Measurements from ENCODE around the gene USP16.
A peak's percentile ranks its signal among the peaks of the same experiment; 100 is the strongest.
"Not testable (repeated sequence)": the region's sequence is repeated elsewhere in the genome, so short reads cannot be mapped to it uniquely, and the experiment has no call there.

USP16 gene

GRCh38 chr21:29024474-29025327 is at the start of gene USP16:
Gene USP16, plus strand, starts transcription at chr21:29024668. Its CDS starts 3,246 bp downstream, at chr21:29027914.
- peak; percentile 93 to 100 (median 99) for DNase-seq

- no peak for DNase-seq
Measured at GRCh38 chr21:28975397-28975796, 49.1 kb upstream of the USP16 start.

- DNase-seq, result no peak
Measured at GRCh38 chr21:28979092-28979491, 45.4 kb upstream of the USP16 start.

GRCh38 chr21:28982637-28983036 is 41.8 kb upstream of the USP16 start:
- no peak for DNase-seq

GRCh38 chr21:28986677-28987076 is 37.8 kb upstream of the USP16 start:
- DNase-seq, result no peak

GRCh38 chr21:28988146-28988545 is 36.3 kb upstream of the USP16 start:
- not testable (repeated sequence) for DNase-seq

- DNase-seq, result no peak
Measured at GRCh38 chr21:28991861-28992525, 32.5 kb upstream of the USP16 start.

- peak; percentile 91 to 99 (median 98) for DNase-seq
Measured at GRCh38 chr21:28992526-28993292, 31.8 kb upstream of the USP16 start, which contains the start of gene LTN1. Gene LTN1, minus strand, starts transcription at chr21:28992877. Its CDS starts 72 bp downstream, at chr21:28992805.

GRCh38 chr21:28993293-28993629 is 31.2 kb upstream of the USP16 start:
- peak in 1 of 14 donors; percentile 33 for DNase-seq

- DNase-seq, result peak; percentile 59 to 95 (median 93)
Measured at GRCh38 chr21:29002442-29003144, 21.9 kb upstream of the USP16 start.

GRCh38 chr21:29005696-29006095 is 18.8 kb upstream of the USP16 start:
- no peak for DNase-seq

GRCh38 chr21:29007135-29007534 is 17.3 kb upstream of the USP16 start:
- no peak for DNase-seq

- no peak for DNase-seq
Measured at GRCh38 chr21:29007810-29008209, 16.7 kb upstream of the USP16 start.

- no peak for DNase-seq
Measured at GRCh38 chr21:29008367-29008766, 16.1 kb upstream of the USP16 start.

GRCh38 chr21:29011236-29011635 is 13.2 kb upstream of the USP16 start:
- not testable (repeated sequence) for DNase-seq

- no peak for DNase-seq
Measured at GRCh38 chr21:29017639-29018237, 6.7 kb upstream of the USP16 start.

GRCh38 chr21:29018540-29018939 is 5.9 kb upstream of the USP16 start:
- peak in 1 of 14 donors; percentile 18 for DNase-seq

GRCh38 chr21:29022166-29022565 is 2.3 kb upstream of the USP16 start:
- no peak for DNase-seq

GRCh38 chr21:29025328-29025713 is 853 bp downstream of the USP16 start:
- no peak for DNase-seq

- DNase-seq, result no peak
Measured at GRCh38 chr21:29029524-29029923, 5.1 kb downstream of the USP16 start.

GRCh38 chr21:29030909-29031308 is 6.4 kb downstream of the USP16 start:
- DNase-seq, result no peak

- DNase-seq, result no peak
Measured at GRCh38 chr21:29033301-29033700, 8.8 kb downstream of the USP16 start.
